HepG2 (cell line): ENCODE measurements around the gene TKFC. TPM values are rescaled to one million over a fixed set of nuclear protein-coding genes. Genes with fewer than 3 reads are reported as not detected.

Experiments used
- AGO2 ChIP-seq: fragments of 200-400 bp; formaldehyde crosslinking; optimal IDR thresholded peaks from 2 replicates; pipeline ENCODE3; 2017; ENCODE audit warnings: mild to moderate bottlenecking, low read depth, low read length, moderate library complexity
- ARHGAP35 ChIP-seq: sonication (generic); formaldehyde crosslinking; IDR thresholded peaks from 2 replicates; pipeline ENCODE4 v1.9.0; 2022; ENCODE audit warnings: mild to moderate bottlenecking, inconsistent platforms, moderate library complexity, missing genetic modification reagents, borderline replicate concordance
- EEA1 ChIP-seq: sonication (generic); formaldehyde crosslinking; IDR thresholded peaks from 2 replicates; pipeline ENCODE4 v1.5.1; 2020; ENCODE audit warnings: mild to moderate bottlenecking, missing genetic modification reagents, borderline replicate concordance
- HHEX ChIP-seq: IDR thresholded peaks from 2 replicates; pipeline ENCODE4 v1.6.1; 2016; ENCODE audit warnings: control low read depth
- IRF9 ChIP-seq: sonication (generic); formaldehyde crosslinking; IDR thresholded peaks from 2 replicates; pipeline ENCODE4 v1.8.0; 2022; ENCODE audit warnings: missing genetic modification reagents, mild to moderate bottlenecking, borderline replicate concordance
- KDM5A ChIP-seq: fragments of 200-600 bp; sonication (generic); IDR thresholded peaks from 2 replicates; pipeline ENCODE4 v1.7.0; 2018; ENCODE audit warnings: antibody characterized with exemption, mild to moderate bottlenecking, low read length, borderline replicate concordance
- KLF15 ChIP-seq: sonication (generic); formaldehyde crosslinking; IDR thresholded peaks from 2 replicates; pipeline ENCODE4 v1.8.1; 2023; ENCODE audit warnings: borderline replicate concordance, mild to moderate bottlenecking, inconsistent platforms, missing genetic modification reagents, mixed read lengths
- MXD4 ChIP-seq: IDR thresholded peaks from 2 replicates; pipeline ENCODE4 v1.6.1; 2016; ENCODE audit warnings: mild to moderate bottlenecking, missing biosample characterization, missing genetic modification reagents
- RARA ChIP-seq: IDR thresholded peaks from 2 replicates; pipeline ENCODE4 v1.6.1; 2016; ENCODE audit warnings: missing genetic modification reagents, missing compliant biosample characterization
- RFX3 ChIP-seq: IDR thresholded peaks from 2 replicates; pipeline ENCODE4 v1.6.1; 2016; ENCODE audit warnings: missing biosample characterization, missing genetic modification reagents
- SIN3B ChIP-seq: fragments of 150-350 bp; IDR thresholded peaks from 2 replicates; pipeline ENCODE4 v1.6.1; 2014; ENCODE audit warnings: low read length
- TCF12 ChIP-seq, 2 experiments: fragments of 450-650 bp in 1 of 2; sonication (generic) in 1 of 2; formaldehyde crosslinking in 1 of 2; IDR thresholded peaks; 2 replicates each; pipeline versions ENCODE4 v1.6.1 to v1.8.0; 2017 to 2022; ENCODE audit warnings: antibody characterized with exemption in 1 of 2, mild to moderate bottlenecking in 1 of 2, missing genetic modification reagents in 1 of 2, moderate library complexity in 1 of 2
- TERF1 ChIP-seq: sonication (generic); formaldehyde crosslinking; IDR thresholded peaks from 2 replicates; pipeline ENCODE4 v1.8.0; 2022; ENCODE audit warnings: mild to moderate bottlenecking, missing genetic modification reagents, moderate library complexity
- TP53 ChIP-seq: sonication (generic); formaldehyde crosslinking; conservative IDR thresholded peaks from 2 replicates; pipeline ENCODE4 v1.4.0; 2020; ENCODE audit warnings: missing genetic modification reagents
- ZBTB8A ChIP-seq: sonication (generic); formaldehyde crosslinking; IDR thresholded peaks from 2 replicates; pipeline ENCODE4 v1.4.0; 2020; ENCODE audit warnings: mild to moderate bottlenecking, low read depth, missing genetic modification reagents, borderline replicate concordance
- ZC3H13 ChIP-seq: sonication (generic); formaldehyde crosslinking; IDR thresholded peaks from 2 replicates; pipeline ENCODE4 v1.8.1; 2023; ENCODE audit warnings: mild to moderate bottlenecking, missing genetic modification reagents, moderate library complexity
- ZNF296 ChIP-seq: sonication (generic); formaldehyde crosslinking; conservative IDR thresholded peaks from 2 replicates; pipeline ENCODE4 v1.5.0; 2020; ENCODE audit warnings: mild to moderate bottlenecking, missing genetic modification reagents
- ZNF615 ChIP-seq: sonication (generic); formaldehyde crosslinking; IDR thresholded peaks from 2 replicates; pipeline ENCODE4 v1.5.0; 2020; ENCODE audit warnings: mild to moderate bottlenecking, missing genetic modification reagents, borderline replicate concordance
- ZNF644 ChIP-seq: IDR thresholded peaks from 2 replicates; pipeline ENCODE4 v1.6.1; 2016; ENCODE audit warnings: low read depth
- ZNF761 ChIP-seq: sonication (generic); formaldehyde crosslinking; conservative IDR thresholded peaks from 2 replicates; pipeline ENCODE4 v1.4.0; 2020; ENCODE audit warnings: mild to moderate bottlenecking, missing genetic modification reagents
- ZNF776 ChIP-seq: sonication (generic); formaldehyde crosslinking; IDR thresholded peaks from 2 replicates; pipeline ENCODE4 v1.4.0; 2020; ENCODE audit warnings: mild to moderate bottlenecking, missing genetic modification reagents
- polyA plus RNA-seq, 8 experiments: library from polyadenylated mRNA; depleted of rRNA in 3 of 8; stranded (reverse) in 7 of 8; unstranded in 1 of 8; fragments of >200 nt; fragmentation: Illumina TruSeq in 4 of 8; extraction: Trizol in 4 of 8; gene quantifications; 2 replicates each; pipeline versions ENCODE4 v1.2.1 to v1.2.3, GENCODE V29; 2011 to 2016; ENCODE audit warnings: low read depth in 4 of 8, missing spikeins in 1 of 8, mixed read lengths in 1 of 8; ENCODE audit not compliant: insufficient read depth in 1 of 8
- total RNA-seq, 5 experiments: library from RNA; depleted of rRNA; stranded (reverse); fragments of >200 nt; fragmentation: Illumina TruSeq; extraction: Trizol; gene quantifications; 2 replicates each; pipeline ENCODE4 v1.2.3, GENCODE V29; 2016; ENCODE audit warnings: low read depth in 1 of 5
- TF ChIP-seq, protein P1 (sequence below): sonication (generic); formaldehyde crosslinking; IDR thresholded peaks from 2 replicates; pipeline ENCODE4 v1.5.0; 2020; ENCODE audit warnings: mild to moderate bottlenecking, missing genetic modification reagents
- TF ChIP-seq, protein P2 (sequence below): sonication (generic); formaldehyde crosslinking; IDR thresholded peaks from 2 replicates; pipeline ENCODE4 v1.4.0; 2020; ENCODE audit warnings: missing genetic modification reagents, borderline replicate concordance

The TKFC gene
- total and polyA plus RNA-seq, 2 of the 13 experiments (the other 11 are each of a cell fraction or from before 2014, with no cell fraction given): 147 to 197 TPM

GRCh38 chr11:61294717-61295595 lies 38.1 kb upstream of the TKFC start, which contains the start of gene VWCE (continued):
- TF ChIP-seq RARA (CRISPR knock-in tag): no peak
- TF ChIP-seq, protein P1, sequence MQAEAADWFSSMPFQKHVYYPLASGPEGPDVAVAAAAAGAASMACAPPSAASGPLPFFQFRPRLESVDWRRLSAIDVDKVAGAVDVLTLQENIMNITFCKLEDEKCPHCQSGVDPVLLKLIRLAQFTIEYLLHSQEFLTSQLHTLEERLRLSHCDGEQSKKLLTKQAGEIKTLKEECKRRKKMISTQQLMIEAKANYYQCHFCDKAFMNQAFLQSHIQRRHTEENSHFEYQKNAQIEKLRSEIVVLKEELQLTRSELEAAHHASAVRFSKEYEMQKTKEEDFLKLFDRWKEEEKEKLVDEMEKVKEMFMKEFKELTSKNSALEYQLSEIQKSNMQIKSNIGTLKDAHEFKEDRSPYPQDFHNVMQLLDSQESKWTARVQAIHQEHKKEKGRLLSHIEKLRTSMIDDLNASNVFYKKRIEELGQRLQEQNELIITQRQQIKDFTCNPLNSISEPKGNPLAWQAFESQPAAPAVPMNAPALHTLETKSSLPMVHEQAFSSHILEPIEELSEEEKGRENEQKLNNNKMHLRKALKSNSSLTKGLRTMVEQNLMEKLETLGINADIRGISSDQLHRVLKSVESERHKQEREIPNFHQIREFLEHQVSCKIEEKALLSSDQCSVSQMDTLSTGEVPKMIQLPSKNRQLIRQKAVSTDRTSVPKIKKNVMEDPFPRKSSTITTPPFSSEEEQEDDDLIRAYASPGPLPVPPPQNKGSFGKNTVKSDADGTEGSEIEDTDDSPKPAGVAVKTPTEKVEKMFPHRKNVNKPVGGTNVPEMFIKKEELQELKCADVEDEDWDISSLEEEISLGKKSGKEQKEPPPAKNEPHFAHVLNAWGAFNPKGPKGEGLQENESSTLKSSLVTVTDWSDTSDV: no peak
- no peak for TF ChIP-seq TCF12 (IDR thresholded peaks at IDR 0.05)
- TF ChIP-seq TCF12 (CRISPR knock-in tag; IDR thresholded peaks at IDR 0.05): no peak
- TF ChIP-seq IRF9: no peak
- TF ChIP-seq ZNF615 (CRISPR knock-in tag): no peak
- no peak for TF ChIP-seq TP53 (CRISPR knock-in tag)
- no peak; the same call in 1 of the 2 replicates for TF ChIP-seq KDM5A
- TF ChIP-seq HHEX (CRISPR knock-in tag): no peak
- peak; percentile 46; the same call in 1 of the 2 replicates for TF ChIP-seq ARHGAP35 (CRISPR knock-in tag)
- no peak for TF ChIP-seq ZNF644 (CRISPR knock-in tag)
- TF ChIP-seq, protein P2, sequence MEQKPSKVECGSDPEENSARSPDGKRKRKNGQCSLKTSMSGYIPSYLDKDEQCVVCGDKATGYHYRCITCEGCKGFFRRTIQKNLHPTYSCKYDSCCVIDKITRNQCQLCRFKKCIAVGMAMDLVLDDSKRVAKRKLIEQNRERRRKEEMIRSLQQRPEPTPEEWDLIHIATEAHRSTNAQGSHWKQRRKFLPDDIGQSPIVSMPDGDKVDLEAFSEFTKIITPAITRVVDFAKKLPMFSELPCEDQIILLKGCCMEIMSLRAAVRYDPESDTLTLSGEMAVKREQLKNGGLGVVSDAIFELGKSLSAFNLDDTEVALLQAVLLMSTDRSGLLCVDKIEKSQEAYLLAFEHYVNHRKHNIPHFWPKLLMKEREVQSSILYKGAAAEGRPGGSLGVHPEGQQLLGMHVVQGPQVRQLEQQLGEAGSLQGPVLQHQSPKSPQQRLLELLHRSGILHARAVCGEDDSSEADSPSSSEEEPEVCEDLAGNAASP (CRISPR knock-in tag): no peak
- TF ChIP-seq RFX3 (CRISPR knock-in tag): no peak
- peak; percentile 15; the same call in 1 of the 2 replicates for TF ChIP-seq ZNF776
- 0 out of 2 replicates have a peak, but pooled peaks have one; percentile 5 for TF ChIP-seq ZBTB8A (CRISPR knock-in tag)
- TF ChIP-seq ZNF296 (CRISPR knock-in tag): peak; percentile 53; the same call in 1 of the 2 replicates
- no peak for TF ChIP-seq EEA1 (CRISPR knock-in tag)
- TF ChIP-seq ZC3H13 (CRISPR knock-in tag): peak; percentile 86
- TF ChIP-seq TERF1: 0 out of 2 replicates have a peak, but pooled peaks have one; percentile 47
- TF ChIP-seq KLF15 (CRISPR knock-in tag): no peak
- TF ChIP-seq SIN3B: no peak
- peak; percentile 77 for TF ChIP-seq AGO2
- TF ChIP-seq ZNF761 (CRISPR knock-in tag): no peak
- TF ChIP-seq MXD4 (CRISPR knock-in tag): peak; percentile 71
